ENCODE measurements around the gene CDC42EP4. TPM values are rescaled to one million over a fixed set of nuclear protein-coding genes. Genes with fewer than 3 reads are reported as not detected.

CDC42EP4 gene
- total RNA-seq, 2 donors from 2014 or later, result 119 to 186 TPM

DNA sequence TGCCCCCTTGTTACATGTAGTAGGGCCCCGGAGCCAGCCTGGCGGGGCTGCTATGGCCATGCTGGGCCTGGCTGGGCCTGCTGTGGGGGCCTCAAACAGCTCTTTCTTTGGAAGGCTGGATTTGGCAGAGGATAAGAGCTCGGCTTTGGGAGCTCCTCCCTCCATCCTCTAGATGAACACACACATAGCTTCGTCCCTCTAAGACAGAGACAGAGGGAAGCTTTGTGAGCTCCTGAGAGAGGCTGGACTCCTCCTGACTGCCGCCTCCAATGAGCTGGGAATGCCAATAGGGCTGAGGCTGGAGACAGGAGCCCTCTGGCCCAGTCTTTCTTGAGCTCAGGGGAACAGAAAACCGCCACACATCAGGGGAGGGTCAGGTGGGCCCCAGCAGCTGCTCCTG is 37.3 kb upstream of the CDC42EP4 start:
- Histone ChIP-seq H3K4me1 (replicated peaks) (no peaks in the 10 kb centered on the region), H3K4me3 (no peak overlapping the region), H3K36me3 (no peaks in the 10 kb centered on the region), H3K27ac (peak overlapping the region in 1 of 2 donors; percentile 56), H3K27me3 (replicated peaks; ENCODE audit: insufficient read depth) (no peaks in the 10 kb centered on the region), H3K9me3 (no peaks in the 10 kb centered on the region)
- TF ChIP-seq POLR2AphosphoS5 (IDR thresholded peaks at IDR 0.05) (no peak), POLR2A (IDR thresholded peaks at IDR 0.05) (no peak)
- TF ChIP-seq, protein P1, sequence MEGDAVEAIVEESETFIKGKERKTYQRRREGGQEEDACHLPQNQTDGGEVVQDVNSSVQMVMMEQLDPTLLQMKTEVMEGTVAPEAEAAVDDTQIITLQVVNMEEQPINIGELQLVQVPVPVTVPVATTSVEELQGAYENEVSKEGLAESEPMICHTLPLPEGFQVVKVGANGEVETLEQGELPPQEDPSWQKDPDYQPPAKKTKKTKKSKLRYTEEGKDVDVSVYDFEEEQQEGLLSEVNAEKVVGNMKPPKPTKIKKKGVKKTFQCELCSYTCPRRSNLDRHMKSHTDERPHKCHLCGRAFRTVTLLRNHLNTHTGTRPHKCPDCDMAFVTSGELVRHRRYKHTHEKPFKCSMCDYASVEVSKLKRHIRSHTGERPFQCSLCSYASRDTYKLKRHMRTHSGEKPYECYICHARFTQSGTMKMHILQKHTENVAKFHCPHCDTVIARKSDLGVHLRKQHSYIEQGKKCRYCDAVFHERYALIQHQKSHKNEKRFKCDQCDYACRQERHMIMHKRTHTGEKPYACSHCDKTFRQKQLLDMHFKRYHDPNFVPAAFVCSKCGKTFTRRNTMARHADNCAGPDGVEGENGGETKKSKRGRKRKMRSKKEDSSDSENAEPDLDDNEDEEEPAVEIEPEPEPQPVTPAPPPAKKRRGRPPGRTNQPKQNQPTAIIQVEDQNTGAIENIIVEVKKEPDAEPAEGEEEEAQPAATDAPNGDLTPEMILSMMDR (IDR thresholded peaks at IDR 0.05), result no peak
- 45% methylated on average over 5 of the region's 6 CpGs for WGBS
- DNase-seq (ENCODE audit: low spot score), result no peak
- intact Hi-C loops (cut with DNase I), result no loop called here

DNA sequence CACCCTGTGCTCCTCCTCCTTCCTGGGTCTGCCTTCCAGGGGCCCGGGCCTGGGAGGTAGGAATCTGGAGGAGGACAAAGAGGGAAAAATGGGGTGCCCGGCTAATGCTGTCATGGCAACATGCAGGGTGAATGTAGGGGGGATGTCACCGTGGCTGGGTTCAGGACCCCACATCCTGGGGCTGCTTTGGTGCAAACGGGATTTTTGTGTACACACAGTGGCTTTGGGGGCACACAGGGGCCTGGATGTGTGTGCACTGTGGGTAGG is 37.0 kb upstream of the CDC42EP4 start:
- no peak overlapping the region for H3K4me3 ChIP-seq
- H3K9me3 ChIP-seq, result no peaks in the 10 kb centered on the region
- H3K4me1 ChIP-seq (replicated peaks), result no peaks in the 10 kb centered on the region
- H3K27me3 ChIP-seq (replicated peaks; ENCODE audit: insufficient read depth), result no peaks in the 10 kb centered on the region
- peak overlapping the region in 1 of 2 donors; percentile 56 for H3K27ac ChIP-seq
- no peaks in the 10 kb centered on the region for H3K36me3 ChIP-seq
- no peak for DNase-seq (ENCODE audit: low spot score)
- WGBS, result 34% methylated on average over 4 of the region's 4 CpGs
- intact Hi-C loops (cut with DNase I), result no loop called here
- TF ChIP-seq, protein P1 (IDR thresholded peaks at IDR 0.05), result no peak
- TF ChIP-seq POLR2A (IDR thresholded peaks at IDR 0.05), result no peak
- TF ChIP-seq POLR2AphosphoS5 (IDR thresholded peaks at IDR 0.05), result no peak

DNA sequence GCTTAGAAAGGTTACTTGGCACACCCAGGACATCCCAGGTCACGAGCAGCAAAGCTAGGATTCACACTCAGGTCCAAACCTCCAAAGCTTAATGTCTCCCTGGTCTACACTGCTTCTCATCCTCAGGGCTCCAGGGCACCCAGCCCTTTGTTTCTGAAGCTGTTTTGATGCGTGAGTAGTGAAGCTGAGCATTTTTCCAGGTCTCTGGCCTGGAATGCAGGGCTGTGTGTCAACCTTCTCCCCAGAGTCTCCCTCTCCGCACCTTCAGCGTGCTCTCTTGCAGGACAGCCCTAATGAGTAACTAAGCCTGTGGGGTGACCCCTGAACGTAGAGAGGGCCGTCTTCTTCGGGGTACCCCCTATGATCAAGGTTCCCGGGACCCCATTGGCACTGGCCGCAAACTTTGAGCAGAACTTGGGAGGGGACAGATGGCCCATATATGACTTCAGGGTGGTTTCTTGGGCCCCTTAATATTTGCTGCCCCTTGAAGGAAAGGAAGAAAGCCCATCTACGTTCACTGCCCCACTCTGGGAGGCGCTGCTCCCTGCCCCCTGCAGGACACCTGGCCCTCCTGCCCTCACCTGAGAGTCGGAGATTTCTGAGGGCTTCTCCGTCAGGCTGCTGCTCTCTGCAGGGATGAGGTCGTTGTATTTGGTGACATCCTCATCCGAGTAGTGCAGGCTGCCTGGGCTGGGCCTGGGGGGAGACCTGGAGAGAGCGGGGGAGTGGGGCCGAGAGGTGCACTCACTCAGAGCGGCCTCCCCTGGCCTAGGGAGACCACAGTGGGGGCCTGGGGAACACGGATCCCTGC is 36.4 kb upstream of the CDC42EP4 start:
- DNase-seq (ENCODE audit: low spot score), result no peak

DNA sequence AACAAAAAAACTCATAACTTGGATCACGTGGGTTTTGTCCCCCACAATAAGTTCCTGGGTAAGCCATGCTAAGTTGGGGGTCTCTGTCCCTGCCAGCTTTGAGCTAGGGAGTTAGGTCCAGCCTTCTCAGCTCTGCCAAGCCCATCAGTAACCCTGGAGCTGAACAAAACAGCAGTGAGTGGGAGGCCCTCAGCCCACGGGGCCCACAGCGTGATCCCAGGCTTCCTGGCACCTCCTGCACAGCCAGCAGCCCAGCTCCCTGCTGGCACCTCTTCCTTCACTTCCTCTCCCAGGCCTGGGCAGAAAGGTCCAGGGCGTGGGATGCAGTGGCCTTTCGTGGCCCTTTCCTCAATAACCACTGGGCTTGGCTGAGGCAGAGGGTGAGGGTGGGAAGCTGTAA is 35.5 kb upstream of the CDC42EP4 start:
- Histone ChIP-seq H3K27me3 (replicated peaks; ENCODE audit: insufficient read depth) (no peaks in the 10 kb centered on the region), H3K4me1 (replicated peaks) (peaks cover 2% of the 10 kb centered on the region), H3K36me3 (no peaks in the 10 kb centered on the region), H3K27ac (no peak overlapping the region), H3K9me3 (no peaks in the 10 kb centered on the region), H3K4me3 (no peak overlapping the region)
- intact Hi-C loops (cut with DNase I), result no loop called here
- WGBS, result 55% methylated on average over 4 of the region's 5 CpGs
- no peak for TF ChIP-seq POLR2A (IDR thresholded peaks at IDR 0.05)
- TF ChIP-seq, protein P1 (IDR thresholded peaks at IDR 0.05), result no peak
- no peak for TF ChIP-seq POLR2AphosphoS5 (IDR thresholded peaks at IDR 0.05)
- no peak for DNase-seq (ENCODE audit: low spot score)

More for the DNA sequence above, 36.4 kb upstream of the CDC42EP4 start:
- TF ChIP-seq POLR2A (IDR thresholded peaks at IDR 0.05) (no peak), POLR2AphosphoS5 (IDR thresholded peaks at IDR 0.05) (no peak)
- TF ChIP-seq, protein P1 (IDR thresholded peaks at IDR 0.05), result no peak
- Histone ChIP-seq H3K4me1 (replicated peaks) (no peaks in the 10 kb centered on the region), H3K36me3 (no peaks in the 10 kb centered on the region), H3K9me3 (no peaks in the 10 kb centered on the region), H3K27ac (peak overlapping the region in 1 of 2 donors; percentile 56), H3K4me3 (no peak overlapping the region), H3K27me3 (replicated peaks; ENCODE audit: insufficient read depth) (no peaks in the 10 kb centered on the region)
- WGBS, result 79% methylated on average over 18 of the region's 19 CpGs
- intact Hi-C loops (cut with DNase I), result no loop called here

DNA sequence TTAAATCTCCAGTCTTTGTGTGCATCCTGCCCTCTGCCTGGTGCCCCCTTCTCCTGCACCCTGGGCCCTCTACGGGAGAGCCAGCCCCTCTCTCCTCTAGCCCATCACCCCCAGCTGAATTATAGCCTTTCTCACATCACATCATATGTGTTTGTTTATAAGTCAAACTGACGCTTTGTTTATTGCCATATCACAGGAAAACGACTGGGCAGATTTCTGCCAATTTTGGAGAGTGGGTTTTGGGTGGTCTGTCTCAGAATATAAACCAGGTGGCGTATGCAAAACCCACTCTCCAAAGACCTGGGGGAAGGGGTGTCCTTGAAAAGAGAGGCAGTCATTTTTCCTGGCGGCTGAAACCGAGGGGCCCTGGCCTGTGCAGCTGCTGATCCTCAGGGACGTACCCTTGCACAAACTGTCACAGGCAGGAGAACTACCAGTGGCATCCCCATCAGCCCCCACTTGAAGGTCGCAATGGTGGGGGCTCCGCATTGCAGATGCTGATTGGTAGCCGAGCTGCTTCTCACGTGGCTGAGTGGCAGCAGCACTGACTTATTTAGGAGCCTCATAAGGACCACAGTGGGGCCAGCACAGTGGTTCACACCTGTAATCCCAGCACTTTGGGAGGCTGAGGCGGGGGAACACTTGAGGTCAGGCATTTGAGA is 34.8 kb upstream of the CDC42EP4 start:
- Histone ChIP-seq H3K36me3 (no peaks in the 10 kb centered on the region), H3K27ac (no peak overlapping the region), H3K4me1 (replicated peaks) (peaks cover 3% of the 10 kb centered on the region), H3K4me3 (no peak overlapping the region), H3K9me3 (no peaks in the 10 kb centered on the region), H3K27me3 (replicated peaks; ENCODE audit: insufficient read depth) (no peaks in the 10 kb centered on the region)
- WGBS, result 81% methylated on average over 12 of the region's 12 CpGs
- TF ChIP-seq, protein P1 (IDR thresholded peaks at IDR 0.05), result no peak
- TF ChIP-seq POLR2A (IDR thresholded peaks at IDR 0.05), result no peak
- no peak for TF ChIP-seq POLR2AphosphoS5 (IDR thresholded peaks at IDR 0.05)
- intact Hi-C loops (cut with DNase I), result no loop called here
- no peak for DNase-seq (ENCODE audit: low spot score)
